ENCODE measurements around the gene PXMP4. TPM values are rescaled to one million over a fixed set of nuclear protein-coding genes. Genes with fewer than 3 reads are reported as not detected.

The PXMP4 gene
- total RNA-seq, 1 donor from 2014 or later = 14.7 TPM

- intact Hi-C loops (cut with micrococcal nuclease) = loop anchor here (5.0 kb wide), 2 partner anchors 102 to 167 kb away; partner anchors contain the start of gene CBFA2T2
These were observed 60.6 kb downstream of the PXMP4 start for GRCh38 chr20:33659341-33660034.

- intact Hi-C loops (cut with micrococcal nuclease) = no loop called here
These were observed 61.2 kb downstream of the PXMP4 start for GRCh38 chr20:33658929-33659328.

GRCh38 chr20:33658510-33658909 is 61.6 kb downstream of the PXMP4 start:
- intact Hi-C loops (cut with micrococcal nuclease) = no loop called here

GRCh38 chr20:33657704-33658095 is 62.4 kb downstream of the PXMP4 start:
- intact Hi-C loops (cut with micrococcal nuclease) = no loop called here

- intact Hi-C loops (cut with micrococcal nuclease) = no loop called here
These were observed 63.1 kb downstream of the PXMP4 start for GRCh38 chr20:33656783-33657703.

GRCh38 chr20:33656010-33656782 is 63.9 kb downstream of the PXMP4 start:
- intact Hi-C loops (cut with micrococcal nuclease) = no loop called here

- intact Hi-C loops (cut with micrococcal nuclease) = no loop called here
These were observed 64.9 kb downstream of the PXMP4 start for GRCh38 chr20:33655164-33655563.

- intact Hi-C loops (cut with micrococcal nuclease) = loop anchor here (5.0 kb wide), 1 partner anchor 197 kb away; no protein-coding TSS in a partner anchor
These were observed 65.4 kb downstream of the PXMP4 start for GRCh38 chr20:33654680-33655161.

GRCh38 chr20:33653900-33654596 is 66.1 kb downstream of the PXMP4 start:
- intact Hi-C loops (cut with micrococcal nuclease) = loop anchor here (5.0 kb wide), 1 partner anchor 197 kb away; no protein-coding TSS in a partner anchor

GRCh38 chr20:33653218-33653899 is 66.8 kb downstream of the PXMP4 start:
- intact Hi-C loops (cut with micrococcal nuclease) = loop anchor here (5.0 kb wide), 1 partner anchor 196 kb away; no protein-coding TSS in a partner anchor

Other genes starting within 250 kb of the PXMP4 start
- gene CBFA2T2, start 230.2 kb downstream of the PXMP4 start, total RNA-seq = 14.1 and 15.6 TPM in 2 replicates
- gene C20orf144, start 58.0 kb downstream of the PXMP4 start, total RNA-seq = 0.25 TPM in 1 of 2 replicates, not detected in the other
- 2.9 and 3.0 TPM in 2 replicates for gene ACTL10, start 53.4 kb downstream of the PXMP4 start, total RNA-seq
- 34.1 and 35.1 TPM in 2 replicates for gene NECAB3, start 45.9 kb downstream of the PXMP4 start, total RNA-seq
- 71.9 and 73.9 TPM in 2 replicates for gene E2F1, start 33.9 kb downstream of the PXMP4 start, total RNA-seq
- gene ZNF341, start 11.7 kb upstream of the PXMP4 start, total RNA-seq = 6.4 and 6.6 TPM in 2 replicates
- gene CHMP4B, start 91.0 kb upstream of the PXMP4 start, total RNA-seq = 77.1 and 77.4 TPM in 2 replicates

Measured in T-helper 2 cell treated with Interferon-gamma antibody and Interleukin-4, amounts not matched to agents 100 ng/mL and 5 ng/mL, for 36 hours (primary cell).